Fibroblast of skin of left biceps (primary cell): ENCODE measurements around the gene EXTL1.

Experiments
- DNase-seq, 2 experiments: peaks; one replicate each; pipeline ENCODE4 v3.0.0-alpha.2; 2013; ENCODE audit warnings: low read depth in 2 of 2

Gene EXTL1

GRCh38 chr1:26070296-26070962 is 48.9 kb downstream of the EXTL1 start:
- no peak for DNase-seq

DNA sequence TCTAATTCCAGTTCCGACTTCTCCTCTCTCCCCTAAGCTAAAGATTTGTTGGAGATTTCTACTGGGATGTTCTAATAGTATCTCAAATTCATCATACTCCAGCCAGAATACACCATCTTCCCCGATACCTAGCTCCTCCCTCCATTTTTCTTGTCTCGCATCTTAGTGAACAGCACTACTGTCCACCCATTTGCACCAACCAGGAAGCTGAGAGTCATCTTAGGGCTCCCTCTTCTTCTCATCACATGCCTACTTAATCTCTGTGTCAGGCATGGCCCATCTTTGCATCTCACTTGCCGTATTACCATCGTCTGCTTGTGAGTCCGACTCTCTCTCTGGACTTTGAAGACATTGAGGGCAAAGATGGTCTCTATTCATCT is 49.4 kb downstream of the EXTL1 start:
- no peak for DNase-seq

DNA sequence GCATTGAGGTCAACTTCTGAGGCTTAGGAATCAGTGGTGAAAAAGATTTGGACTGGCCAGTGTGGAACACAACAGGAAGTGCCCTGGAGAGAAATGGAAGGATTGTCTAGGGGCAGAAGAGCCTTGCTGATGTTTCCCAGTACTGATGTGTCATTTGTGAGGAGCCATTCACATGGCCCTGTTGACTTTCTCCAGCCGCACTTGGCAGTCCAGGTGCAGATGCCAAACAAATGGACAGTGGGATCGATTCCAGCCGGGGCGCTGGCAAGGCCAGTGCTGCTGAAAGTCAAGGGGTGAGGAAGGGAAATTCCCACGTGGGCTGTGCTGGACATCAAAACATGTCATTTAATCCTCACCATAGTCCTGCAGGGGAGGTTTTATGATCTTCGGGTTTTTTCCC is 50.7 kb downstream of the EXTL1 start:
- DNase-seq = no peak

DNA sequence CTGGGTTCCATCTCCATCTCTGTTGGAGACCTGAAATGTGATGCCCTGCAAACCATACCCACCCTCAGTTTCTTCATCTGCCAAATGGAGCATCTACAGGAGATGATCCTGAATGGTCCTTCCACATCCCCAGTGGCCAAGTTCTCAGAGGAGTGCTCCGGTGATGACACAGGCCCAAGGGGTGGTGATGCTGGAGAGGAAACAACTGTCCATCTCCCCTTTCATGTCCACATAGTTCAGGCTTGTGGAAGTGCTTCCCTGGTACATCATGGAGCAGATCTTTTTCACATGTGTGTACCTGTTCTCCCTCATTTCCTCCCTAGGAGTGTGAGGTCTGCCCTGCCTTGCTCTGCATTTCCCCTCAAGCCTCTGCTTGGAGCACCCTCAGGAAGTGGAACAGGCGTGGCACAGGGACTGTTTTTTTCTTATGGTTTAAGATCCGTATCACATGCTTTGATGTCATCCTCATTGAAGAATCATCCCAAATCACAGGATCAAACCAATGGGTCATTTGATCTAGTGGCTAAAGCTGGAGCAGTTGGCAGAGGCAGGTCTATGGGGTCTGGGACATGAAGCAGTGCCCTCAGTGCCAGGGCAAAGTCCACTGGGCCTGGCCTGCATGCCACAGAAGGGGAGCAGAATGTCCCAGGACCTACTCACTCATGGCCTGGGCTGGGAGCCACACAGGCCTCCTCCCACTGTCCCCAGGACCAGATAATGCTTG is 54.0 kb downstream of the EXTL1 start:
- DNase-seq = no peak

DNA sequence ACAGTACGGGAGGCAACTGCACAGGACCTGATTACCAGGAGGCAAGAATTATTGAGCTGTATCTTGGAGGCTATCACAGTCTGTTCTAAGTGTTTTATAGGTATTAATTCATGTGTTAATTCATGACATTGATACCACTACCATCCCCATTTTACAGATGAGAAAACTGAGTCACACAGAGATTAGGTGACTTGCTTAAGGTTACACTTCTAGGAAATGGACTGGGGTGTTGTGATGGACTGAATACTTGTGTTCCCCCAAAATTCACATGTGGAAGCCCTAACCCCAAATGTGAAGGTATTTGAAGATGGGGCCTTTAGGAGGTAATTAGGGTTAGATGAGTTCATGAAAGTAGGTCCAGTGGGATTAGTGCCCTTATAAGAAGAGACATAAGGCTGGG is 55.9 kb downstream of the EXTL1 start:
- no peak for DNase-seq

DNA sequence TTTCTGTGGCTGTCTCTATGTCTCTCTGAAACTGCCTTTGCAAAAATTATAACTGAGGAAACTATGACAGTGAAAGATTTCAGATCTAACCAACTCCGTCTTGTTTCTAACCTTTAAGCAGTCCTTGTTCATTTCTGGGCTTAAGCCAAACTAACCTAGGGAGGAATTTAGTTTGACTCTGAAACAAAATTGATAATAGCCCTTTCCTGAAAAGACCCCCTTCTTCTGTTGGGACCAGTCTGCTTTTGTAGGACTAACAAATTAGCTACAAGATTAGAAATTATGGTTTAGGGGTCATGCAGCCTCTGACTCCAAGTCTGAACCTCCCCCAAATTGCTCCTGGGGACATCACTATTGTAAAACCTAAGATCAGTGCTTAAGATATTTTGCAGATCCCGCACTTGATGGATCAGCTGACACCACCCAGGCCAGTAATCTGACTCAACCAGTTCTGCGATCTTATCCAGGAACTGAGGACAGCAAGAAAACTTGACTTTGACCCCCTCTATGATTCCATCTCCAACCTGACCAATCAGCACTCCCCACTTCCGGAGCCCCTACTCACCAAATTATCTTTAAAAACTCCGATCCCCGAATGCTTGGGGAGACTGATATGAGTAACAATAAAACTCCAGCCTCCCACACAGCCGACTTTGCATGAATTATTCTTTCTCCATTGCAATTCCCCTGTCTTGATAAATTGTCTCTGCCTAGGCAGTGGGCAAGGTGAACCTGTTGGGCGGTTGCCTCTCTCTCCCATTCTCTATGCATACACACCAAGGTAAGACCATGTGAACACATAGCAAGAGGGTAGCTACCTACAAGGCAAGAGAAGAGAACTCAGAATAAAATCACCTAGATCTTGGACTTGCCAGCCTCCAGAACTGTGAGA is 57.0 kb downstream of the EXTL1 start:
- no peak for DNase-seq

DNA sequence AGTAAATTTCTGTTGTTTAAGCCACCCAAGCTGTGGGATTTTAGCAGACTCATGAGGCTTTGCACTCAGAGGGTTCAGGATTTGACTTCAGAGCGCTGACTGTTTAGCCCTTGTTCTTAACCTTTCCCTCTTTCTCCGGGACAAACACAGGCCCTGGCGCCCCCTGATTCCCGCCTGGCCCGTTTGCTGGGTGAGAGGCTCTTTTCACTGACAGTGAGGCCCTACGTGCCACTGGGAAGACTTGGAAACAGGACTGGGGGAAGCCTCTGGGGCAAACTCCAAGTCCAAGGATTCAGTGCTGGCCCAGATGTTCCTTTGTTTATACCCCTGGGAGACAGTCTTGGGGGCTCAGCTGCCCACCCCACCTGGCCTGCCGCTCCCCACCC is 57.6 kb downstream of the EXTL1 start:
- no peak for DNase-seq

- no peak for DNase-seq
These were observed 58.6 kb downstream of the EXTL1 start for GRCh38 chr1:26079960-26080814.

DNA sequence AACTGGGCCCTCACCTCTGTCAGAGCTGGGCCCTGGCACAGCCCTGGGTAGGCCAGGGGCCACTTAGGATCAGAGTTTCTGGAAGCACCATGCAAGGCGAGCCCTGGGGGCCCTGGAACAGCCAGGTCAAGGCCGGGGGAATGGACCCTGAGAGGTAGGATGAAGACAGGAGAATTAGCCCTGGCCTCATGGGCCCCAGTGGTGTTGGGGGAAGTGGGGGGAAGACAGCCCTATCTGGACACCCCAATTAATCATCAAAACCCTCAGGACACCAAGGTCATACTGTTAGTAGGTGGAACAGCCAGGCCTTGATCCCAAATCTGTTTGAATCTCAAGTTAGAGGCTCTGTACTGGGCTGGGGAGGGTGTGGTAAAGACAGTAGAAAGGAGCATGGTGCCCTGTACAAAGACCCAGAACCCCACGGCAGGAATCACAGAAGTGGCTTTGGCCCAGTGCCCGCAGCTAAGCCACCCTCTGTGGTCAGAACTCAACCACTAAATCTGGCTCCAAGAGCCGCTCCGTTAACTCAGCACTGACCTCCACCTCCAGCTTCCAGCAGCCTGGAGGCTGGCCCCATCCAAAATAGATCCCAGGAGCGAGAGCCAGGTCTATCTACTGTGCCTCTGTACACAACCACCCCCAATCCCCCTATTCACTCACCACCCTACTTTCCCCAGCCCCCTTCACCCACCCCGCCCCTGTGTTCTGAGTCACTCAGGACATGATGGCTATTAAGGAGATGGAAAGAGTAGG is 59.9 kb downstream of the EXTL1 start:
- DNase-seq = no peak

- DNase-seq = no peak
These were observed 60.4 kb downstream of the EXTL1 start for GRCh38 chr1:26082020-26082350.

DNA sequence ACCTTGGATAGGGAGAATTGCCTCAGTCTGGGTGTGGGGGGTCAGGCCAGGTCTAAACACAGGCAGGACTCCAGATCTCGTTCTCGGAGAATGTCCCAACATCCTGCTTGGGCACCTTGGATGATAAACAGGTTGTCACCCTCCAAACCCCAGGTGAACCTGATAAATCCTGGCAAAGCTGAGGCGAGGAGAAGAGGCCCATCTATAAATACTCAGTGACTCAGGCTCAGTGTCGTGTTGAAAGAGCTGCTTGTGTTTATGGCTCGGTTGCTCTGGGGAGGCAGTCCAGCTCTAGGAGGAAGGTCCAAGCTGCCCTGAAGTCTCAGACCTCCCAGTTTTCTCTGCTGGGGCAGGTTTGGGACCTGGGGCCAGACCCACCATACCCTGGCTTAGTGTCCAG is 61.6 kb downstream of the EXTL1 start:
- DNase-seq = no peak

DNA sequence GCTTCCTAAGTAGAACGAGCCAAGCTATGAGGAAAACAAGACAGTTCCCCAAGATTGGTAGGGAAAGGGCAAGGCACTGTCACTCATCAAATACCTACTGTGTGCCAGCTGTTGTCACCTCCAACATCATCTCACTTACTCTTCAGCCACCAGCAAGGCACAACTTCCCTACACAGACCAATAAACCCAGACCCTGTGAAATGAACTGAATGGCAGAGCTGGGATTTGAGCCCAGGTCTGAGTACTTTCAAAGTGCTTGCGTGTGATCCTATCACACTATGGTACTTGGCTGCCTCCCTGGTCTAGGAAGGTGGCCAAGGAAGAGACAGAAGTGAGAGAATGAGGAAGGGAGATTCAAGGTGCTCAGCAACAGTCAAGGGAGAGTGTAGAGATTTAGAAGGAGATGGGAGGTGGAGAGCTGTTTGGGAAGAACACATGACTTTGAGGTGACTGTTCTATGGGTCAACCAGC is 62.6 kb downstream of the EXTL1 start:
- DNase-seq = no peak

DNA sequence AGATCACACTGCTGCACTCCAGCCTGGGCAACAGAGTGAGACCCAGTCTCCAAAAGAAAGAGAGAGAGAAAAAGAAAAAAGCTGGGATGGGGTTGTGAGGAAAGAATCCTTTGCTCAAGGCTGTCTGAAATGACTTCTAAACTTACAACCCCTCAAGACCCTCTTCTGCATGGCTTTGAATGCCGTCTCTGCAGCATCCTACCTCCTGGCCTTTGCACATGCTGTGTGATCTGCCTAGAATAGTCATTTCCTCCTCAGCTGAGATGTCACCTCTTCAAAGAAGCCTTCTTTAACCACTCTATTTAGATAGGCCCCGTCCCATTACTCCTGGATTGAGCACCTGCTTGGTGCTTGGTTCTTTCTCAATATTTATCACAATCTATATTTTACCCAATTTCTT is 63.3 kb downstream of the EXTL1 start:
- DNase-seq = no peak
